GM19025 (cell line): ENCODE data around the gene ALPK3.

Source experiments
- ATAC-seq: cut with Tn5 transposase; IDR thresholded peaks from one replicate; pipeline ENCODE4 v1.9.1; 2021; ENCODE audit warnings: mild to moderate bottlenecking, low read depth, moderate library complexity; ENCODE audit not compliant: unreplicated experiment

ALPK3 gene

GRCh38 chr15:84816694-84817465 lies at the start of gene ALPK3:
ALPK3 (plus strand) TSS chr15:84817356; CDS start chr15:84817453, 97 bp downstream.
- ATAC-seq, result no peak

GRCh38 chr15:84772031-84772430 lies 45.1 kb upstream of the ALPK3 start:
- no peak for ATAC-seq

GRCh38 chr15:84772467-84772866 lies 44.7 kb upstream of the ALPK3 start:
- ATAC-seq, result no peak

- no peak for ATAC-seq
Measured at GRCh38 chr15:84773716-84774115, 43.4 kb upstream of the ALPK3 start.

GRCh38 chr15:84775867-84776449 lies 41.2 kb upstream of the ALPK3 start:
- no peak for ATAC-seq

- no peak for ATAC-seq
Measured at GRCh38 chr15:84778194-84778593, 39.0 kb upstream of the ALPK3 start.

- no peak for ATAC-seq
Measured at GRCh38 chr15:84780492-84780891, 36.7 kb upstream of the ALPK3 start.

GRCh38 chr15:84781495-84781894 lies 35.7 kb upstream of the ALPK3 start:
- no peak for ATAC-seq

GRCh38 chr15:84782346-84782745 lies 34.8 kb upstream of the ALPK3 start:
- no peak for ATAC-seq

GRCh38 chr15:84783493-84784251 lies 33.5 kb upstream of the ALPK3 start:
- no peak for ATAC-seq

- no peak for ATAC-seq
Measured at GRCh38 chr15:84784262-84784661, 32.9 kb upstream of the ALPK3 start.

GRCh38 chr15:84785053-84785452 lies 32.1 kb upstream of the ALPK3 start:
- no peak for ATAC-seq

GRCh38 chr15:84788500-84788899 lies 28.7 kb upstream of the ALPK3 start:
- ATAC-seq, result no peak

- ATAC-seq, result no peak
Measured at GRCh38 chr15:84789762-84790161, 27.4 kb upstream of the ALPK3 start.

- no peak for ATAC-seq
Measured at GRCh38 chr15:84790676-84791075, 26.5 kb upstream of the ALPK3 start.

- ATAC-seq, result no peak
Measured at GRCh38 chr15:84791763-84792162, 25.4 kb upstream of the ALPK3 start.

GRCh38 chr15:84793431-84794161 lies 23.6 kb upstream of the ALPK3 start:
- no peak for ATAC-seq

- no peak for ATAC-seq
Measured at GRCh38 chr15:84794162-84794547, 23.0 kb upstream of the ALPK3 start.

- ATAC-seq, result no peak
Measured at GRCh38 chr15:84795186-84795585, 22.0 kb upstream of the ALPK3 start.

- ATAC-seq, result no peak
Measured at GRCh38 chr15:84797212-84797611, 19.9 kb upstream of the ALPK3 start.

- ATAC-seq, result no peak
Measured at GRCh38 chr15:84797801-84798200, 19.4 kb upstream of the ALPK3 start.
